Kidney (tissue), 14 donors: ENCODE measurements around the gene THSD4. TPM values are rescaled to one million over a fixed set of nuclear protein-coding genes. Genes with fewer than 3 reads are reported as not detected.
A peak's percentile ranks its signal among the peaks of the same experiment; 100 is the strongest.

ENCODE experiments used
- DNase-seq, 5 donors: peaks; one replicate each; pipeline ENCODE4 v3.0.0-alpha.2; 2013 to 2020
- FAIRE-seq: peaks from 2 replicates; lab custom pipeline; 2012; peaks lifted over from hg19 to GRCh38; lab: Jason Lieb, UNC
- H3K27ac ChIP-seq, 2 donors: one replicate each; pipeline ENCODE4 v1.7.0; 2013; ENCODE audit warnings: low read depth in 2 of 2, low read length in 2 of 2, inconsistent platforms in 1 of 2
- H3K27me3 ChIP-seq: one replicate; pipeline ENCODE4 v1.7.1; 2013; ENCODE audit warnings: low read length, inconsistent platforms; ENCODE audit not compliant: control insufficient read depth, insufficient read depth
- H3K36me3 ChIP-seq, 3 donors: one replicate each; pipeline versions ENCODE4 v1.7.0 to v1.7.1; 2013; ENCODE audit warnings: low read length in 3 of 3, control low read depth in 1 of 3, inconsistent platforms in 1 of 3; ENCODE audit not compliant: insufficient read depth in 3 of 3, control insufficient read depth in 2 of 3
- H3K4me1 ChIP-seq, 3 donors: one replicate each; pipeline versions ENCODE4 v1.7.0 to v1.7.1; 2013; ENCODE audit warnings: low read length in 3 of 3, inconsistent platforms in 1 of 3, low read depth in 1 of 3; ENCODE audit not compliant: control insufficient read depth in 2 of 3, insufficient read depth in 2 of 3
- H3K4me3 ChIP-seq, 3 donors: one replicate each; pipeline versions ENCODE4 v1.7.0 to v1.8.1; 2013; ENCODE audit warnings: low read length in 3 of 3, control low read depth in 1 of 3, inconsistent platforms in 1 of 3
- H3K9ac ChIP-seq, 3 donors: one replicate each; pipeline versions ENCODE4 v1.7.0 to v1.7.1; 2013; ENCODE audit warnings: low read length in 3 of 3, control low read depth in 1 of 3, inconsistent platforms in 1 of 3
- H3K9me3 ChIP-seq, 3 donors: one replicate each; pipeline versions ENCODE4 v1.7.0 to v1.7.1; 2013; ENCODE audit warnings: low read length in 3 of 3, control low read depth in 1 of 3, inconsistent platforms in 1 of 3; ENCODE audit not compliant: control insufficient read depth in 2 of 3, insufficient read depth in 1 of 3
- CTCF ChIP-seq: IDR thresholded peaks from 3 replicates; pipeline ENCODE4 v1.5.1; 2012; ENCODE audit warnings: mild to moderate bottlenecking, moderate library complexity, borderline replicate concordance; ENCODE audit not compliant: insufficient read depth; ENCODE audit errors: extremely low read depth
- intact Hi-C: fragments of 100-400 bp; cut with DNase I; formaldehyde crosslinking; loops from one replicate; pipeline ENCODE4 v1.11.1; 2022
- polyA plus RNA-seq: library from polyadenylated mRNA; stranded (reverse); fragments of 350-450 nt; fragmentation: Illumina TruSeq; extraction: RNeasy Lipid Tissue Mini Kit (QIAGEN cat#74804); gene quantifications from one replicate; pipeline ENCODE4 v1.2.3, GENCODE V29; 2014; ENCODE audit warnings: low read depth, low replicate concordance; ENCODE audit not compliant: insufficient read depth
- total RNA-seq: library from RNA; stranded (reverse); fragmentation: NEBNext Ultra II Directional; extraction: Animal tissue kit (Norgen Biotek cat#: 25700); gene quantifications from one replicate; pipeline ENCODE4 v1.2.1, GENCODE V29; 2021
- donor health status: control.
- donor health status: control.
- donor health status: control.
- donor health status: control.
- donor health status: control.
- donor health status: DM: yes; HTN: yes; CAD: no.
- donor health status: Normal renal cell carcinoma (clear cell type).

Gene THSD4
- total and polyA plus RNA-seq, 2 donors from 2014 or later = 9.4 to 36.3 TPM

GRCh38 chr15:71789616-71790015 is 674.3 kb downstream of the THSD4 start:
- DNase-seq (no peak), FAIRE-seq (no peak)
- no peak overlapping the region for H3K4me3 ChIP-seq
- intact Hi-C loops = no loop called here
- no peaks in the 10 kb centered on the region for H3K9me3 ChIP-seq
- H3K27ac ChIP-seq = no peak overlapping the region
- H3K36me3 ChIP-seq = no peaks in the 10 kb centered on the region
- H3K4me1 ChIP-seq = peaks cover 0 to 2% (median 0%) of the 10 kb centered on the region in 3 donors
- no peaks in the 10 kb centered on the region for H3K27me3 ChIP-seq
- no peak overlapping the region for H3K9ac ChIP-seq
- no peak for TF ChIP-seq CTCF

GRCh38 chr15:71790081-71790480 is 674.8 kb downstream of the THSD4 start:
- FAIRE-seq = no peak
- Histone ChIP-seq H3K4me3 (no peak overlapping the region), H3K27ac (no peak overlapping the region), H3K9me3 (no peaks in the 10 kb centered on the region), H3K4me1 (peaks cover 0 to 2% (median 0%) of the 10 kb centered on the region in 3 donors), H3K27me3 (no peaks in the 10 kb centered on the region), H3K9ac (no peak overlapping the region), H3K36me3 (no peaks in the 10 kb centered on the region)
- peak in 2 of 5 donors; percentile 22 to 37 for DNase-seq
- intact Hi-C loops = no loop called here
- TF ChIP-seq CTCF = no peak

- no peak overlapping the region for H3K9ac ChIP-seq
- no peaks in the 10 kb centered on the region for H3K27me3 ChIP-seq
- H3K36me3 ChIP-seq = no peaks in the 10 kb centered on the region
- no peak overlapping the region for H3K27ac ChIP-seq
- no peak for TF ChIP-seq CTCF
- intact Hi-C loops = no loop called here
- H3K4me1 ChIP-seq = no peaks in the 10 kb centered on the region
- FAIRE-seq (no peak), DNase-seq (no peak)
- no peaks in the 10 kb centered on the region for H3K9me3 ChIP-seq
- no peak overlapping the region for H3K4me3 ChIP-seq
Measured at GRCh38 chr15:71791975-71792374, 676.7 kb downstream of the THSD4 start.

- FAIRE-seq = no peak
- peak in 2 of 5 donors; percentile 61 to 75 for DNase-seq
- H3K4me1 ChIP-seq = no peaks in the 10 kb centered on the region
- H3K27me3 ChIP-seq = no peaks in the 10 kb centered on the region
- no peaks in the 10 kb centered on the region for H3K9me3 ChIP-seq
- no peak for TF ChIP-seq CTCF
- no peak overlapping the region for H3K27ac ChIP-seq
- intact Hi-C loops = no loop called here
- no peaks in the 10 kb centered on the region for H3K36me3 ChIP-seq
- no peak overlapping the region for H3K4me3 ChIP-seq
- H3K9ac ChIP-seq = no peak overlapping the region
Measured at GRCh38 chr15:71792521-71792920, 677.2 kb downstream of the THSD4 start.
